H9 (cell line): Measurements from ENCODE around the gene NTRK3. TPM values are rescaled to one million over a fixed set of nuclear protein-coding genes. Genes with fewer than 3 reads are reported as not detected.

Source experiments
- DNase-seq: peaks from one replicate; pipeline ENCODE4 v3.0.0-alpha.2; 2017
- H2AFZ ChIP-seq: one replicate; pipeline ENCODE4 v1.6.1; 2013; ENCODE audit warnings: mild to moderate bottlenecking, low read length, control low read depth, moderate library complexity
- H2AK5ac ChIP-seq: 2 replicates; pipeline ENCODE4 v1.6.1; 2013; ENCODE audit warnings: low read length, control low read depth, mixed read lengths; ENCODE audit not compliant: insufficient read length
- H2BK120ac ChIP-seq: one replicate; pipeline ENCODE4 v1.6.1; 2013; ENCODE audit warnings: low read depth, mild to moderate bottlenecking, low read length, control low read depth, inconsistent platforms; ENCODE audit not compliant: poor library complexity, severe bottlenecking
- H2BK12ac ChIP-seq: 2 replicates; pipeline ENCODE4 v1.6.1; 2013; ENCODE audit warnings: low read length, control low read depth, mixed read lengths, low read depth; ENCODE audit not compliant: insufficient read length
- H2BK15ac ChIP-seq: 2 replicates; pipeline ENCODE4 v1.6.1; 2013; ENCODE audit warnings: low read depth, low read length, control low read depth
- H2BK20ac ChIP-seq: one replicate; pipeline ENCODE4 v1.6.1; 2013; ENCODE audit warnings: low read depth, mild to moderate bottlenecking, low read length, control low read depth, inconsistent platforms; ENCODE audit not compliant: poor library complexity, severe bottlenecking
- H2BK5ac ChIP-seq: 2 replicates; pipeline ENCODE4 v1.6.1; 2013; ENCODE audit warnings: low read length, control low read depth, mixed read lengths; ENCODE audit not compliant: insufficient read length
- H3K14ac ChIP-seq: 2 replicates; pipeline ENCODE4 v1.6.1; 2013; ENCODE audit warnings: low read length, control low read depth; ENCODE audit not compliant: insufficient read depth
- H3K18ac ChIP-seq: 2 replicates; pipeline ENCODE4 v1.6.1; 2013; ENCODE audit warnings: low read depth, mild to moderate bottlenecking, mixed read lengths, low read length, control low read depth; ENCODE audit not compliant: insufficient read length
- H3K23ac ChIP-seq: 2 replicates; pipeline ENCODE4 v1.6.1; 2013; ENCODE audit warnings: low read length, control low read depth, mixed read lengths, low read depth; ENCODE audit not compliant: insufficient read length
- H3K23me2 ChIP-seq: 2 replicates; pipeline ENCODE4 v1.6.1; 2013; ENCODE audit warnings: low read depth, mild to moderate bottlenecking, mixed read lengths, low read length, control low read depth; ENCODE audit not compliant: insufficient read length, poor library complexity, severe bottlenecking
- H3K27ac ChIP-seq: 2 replicates; pipeline ENCODE4 v1.5.1; 2013; ENCODE audit warnings: low read length, control low read depth, mixed read lengths, low read depth; ENCODE audit not compliant: insufficient read length
- H3K27me3 ChIP-seq: 2 replicates; pipeline ENCODE4 v1.6.1; 2013; ENCODE audit warnings: low read length, control low read depth, inconsistent platforms; ENCODE audit not compliant: insufficient read depth
- H3K4ac ChIP-seq: 2 replicates; pipeline ENCODE4 v1.6.1; 2013; ENCODE audit warnings: low read depth, mild to moderate bottlenecking, control low read depth, inconsistent platforms, low read length, moderate library complexity
- H3K4me1 ChIP-seq: 2 replicates; pipeline ENCODE4 v1.6.1; 2013; ENCODE audit warnings: low read length, control low read depth, inconsistent platforms; ENCODE audit not compliant: insufficient read depth
- H3K4me2 ChIP-seq: 2 replicates; pipeline ENCODE4 v1.6.1; 2013; ENCODE audit warnings: low read length, control low read depth, mixed read lengths; ENCODE audit not compliant: insufficient read length, insufficient read depth
- H3K56ac ChIP-seq: 2 replicates; pipeline ENCODE4 v1.6.1; 2013; ENCODE audit warnings: low read depth, mild to moderate bottlenecking, mixed read lengths, low read length, control low read depth; ENCODE audit not compliant: insufficient read length
- H3K79me1 ChIP-seq: 2 replicates; pipeline ENCODE4 v1.6.1; 2013; ENCODE audit warnings: low read depth, mild to moderate bottlenecking, moderate library complexity, low read length, control low read depth, inconsistent platforms; ENCODE audit not compliant: insufficient read depth, poor library complexity, severe bottlenecking
- H3K79me2 ChIP-seq: 2 replicates; pipeline ENCODE4 v1.6.1; 2013; ENCODE audit warnings: low read length, control low read depth, inconsistent platforms; ENCODE audit not compliant: insufficient read depth
- H3K9ac ChIP-seq: 2 replicates; pipeline ENCODE4 v1.6.1; 2013; ENCODE audit warnings: low read length, control low read depth, mixed read lengths; ENCODE audit not compliant: insufficient read length; ENCODE audit errors: extremely low read depth
- H3K9me3 ChIP-seq: one replicate; pipeline ENCODE4 v1.6.1; 2013; ENCODE audit warnings: low read depth, low read length, inconsistent platforms; ENCODE audit not compliant: control insufficient read depth
- H3T11ph ChIP-seq: one replicate; pipeline ENCODE4 v1.6.1; 2013; ENCODE audit warnings: mild to moderate bottlenecking, low read length, control low read depth, inconsistent platforms
- H4K20me1 ChIP-seq: one replicate; pipeline ENCODE4 v1.6.1; 2013; ENCODE audit not compliant: control insufficient read depth, insufficient read length, insufficient read depth
- H4K5ac ChIP-seq: 2 replicates; pipeline ENCODE4 v1.6.1; 2013; ENCODE audit warnings: low read depth, mild to moderate bottlenecking, mixed read lengths, low read length, control low read depth; ENCODE audit not compliant: insufficient read length
- H4K8ac ChIP-seq: replicated peaks from 2 replicates; pipeline ENCODE4 v1.6.1; 2013; ENCODE audit warnings: low read length, control low read depth, mixed read lengths, low read depth; ENCODE audit not compliant: insufficient read length
- H4K91ac ChIP-seq: 2 replicates; pipeline ENCODE4 v1.6.1; 2013; ENCODE audit warnings: low read depth, mild to moderate bottlenecking, moderate library complexity, mixed read lengths, low read length, control low read depth; ENCODE audit not compliant: insufficient read length
- H3K27ac Mint-ChIP-seq, 3 experiments: 2 replicates in 2 of 3; 3 replicates in 1 of 3; pipeline ENCODE4 v1.8.0; 2020 to 2021; ENCODE audit warnings: mixed read lengths in 3 of 3, mild to moderate bottlenecking in 1 of 3, moderate library complexity in 1 of 3
- H3K27me3 Mint-ChIP-seq: 2 replicates; pipeline ENCODE4 v1.8.0; 2021; ENCODE audit warnings: low read depth, mild to moderate bottlenecking, moderate library complexity, mixed read lengths
- H3K36me3 Mint-ChIP-seq, 3 experiments: 2 replicates in 2 of 3; 3 replicates in 1 of 3; pipeline ENCODE4 v1.8.0; 2020 to 2021; ENCODE audit warnings: low read depth in 3 of 3, mixed read lengths in 3 of 3; ENCODE audit not compliant: insufficient read depth in 1 of 3
- H3K4me1 Mint-ChIP-seq, 2 experiments: 2 replicates each; pipeline ENCODE4 v1.8.0; 2020; ENCODE audit warnings: mixed read lengths in 2 of 2
- H3K4me3 Mint-ChIP-seq, 2 experiments: 2 replicates in 1 of 2; 3 replicates in 1 of 2; pipeline ENCODE4 v1.8.0; 2020 to 2021; ENCODE audit warnings: mild to moderate bottlenecking in 2 of 2, mixed read lengths in 2 of 2, moderate library complexity in 1 of 2
- H3K9me3 Mint-ChIP-seq, 2 experiments: 2 replicates in 1 of 2; 3 replicates in 1 of 2; pipeline ENCODE4 v1.8.0; 2020; ENCODE audit warnings: mild to moderate bottlenecking in 2 of 2, mixed read lengths in 2 of 2, moderate library complexity in 1 of 2
- WGBS: extraction: QIAGEN DNeasy Blood & Tissue Kit; methylation state at CpG from one replicate; pipeline ENCODE4 v1.1.7; 2013; ENCODE audit warnings: missing lambda C conversion rate, low lambda C conversion rate, mixed read lengths; ENCODE audit not compliant: insufficient read length; ENCODE audit errors: extremely low coverage; 5-methylcytosine and 5-hydroxymethylcytosine counted together
- total RNA-seq: library from RNA; stranded (reverse); gene quantifications from 2 replicates; pipeline ENCODE4 v1.2.1, GENCODE V29; 2021
- TF ChIP-seq, protein P1 (sequence below): fragments of 200-600 bp; sonication (generic); conservative IDR thresholded peaks from 3 replicates; pipeline ENCODE4 v1.8.0; 2021; ENCODE audit warnings: antibody characterized with exemption, mild to moderate bottlenecking

The NTRK3 gene
- total RNA-seq, 1 experiment from 2014 or later = 2.5 TPM

- Histone ChIP-seq H4K91ac (no peak overlapping the region), H3K27me3 (no peaks in the 10 kb centered on the region), H3K9me3 (no peaks in the 10 kb centered on the region), H3K23ac (no peak overlapping the region), H3K14ac (no peak overlapping the region), H4K5ac (no peak overlapping the region), H3K23me2 (no peaks in the 10 kb centered on the region), H3T11ph (no peak overlapping the region), H3K4me2 (no peak overlapping the region), H3K79me2 (no peaks in the 10 kb centered on the region), H3K4me1 (no peaks in the 10 kb centered on the region), H3K18ac (no peak overlapping the region), H3K56ac (no peak overlapping the region), H2AFZ (no peak overlapping the region), H2BK15ac (no peak overlapping the region), H2BK20ac (no peak overlapping the region), H2AK5ac (no peak overlapping the region), H2BK12ac (no peak overlapping the region), H4K20me1 (no peaks in the 10 kb centered on the region), H2BK5ac (no peak overlapping the region), H3K9ac (no peak overlapping the region), H2BK120ac (no peak overlapping the region), H3K27ac (no peak overlapping the region), H3K4ac (no peak overlapping the region), H3K79me1 (no peaks in the 10 kb centered on the region), H4K8ac (no peak overlapping the region)
- Mint-ChIP-seq H3K4me1 (no peaks in the 10 kb centered on the region), H3K4me3 (no peak overlapping the region), H3K27ac (no peak overlapping the region), H3K36me3 (no peaks in the 10 kb centered on the region), H3K27me3 (peaks cover 5% of the 10 kb centered on the region; the same call in 1 of the 2 replicates), H3K9me3 (no peaks in the 10 kb centered on the region)
- TF ChIP-seq, protein P1, sequence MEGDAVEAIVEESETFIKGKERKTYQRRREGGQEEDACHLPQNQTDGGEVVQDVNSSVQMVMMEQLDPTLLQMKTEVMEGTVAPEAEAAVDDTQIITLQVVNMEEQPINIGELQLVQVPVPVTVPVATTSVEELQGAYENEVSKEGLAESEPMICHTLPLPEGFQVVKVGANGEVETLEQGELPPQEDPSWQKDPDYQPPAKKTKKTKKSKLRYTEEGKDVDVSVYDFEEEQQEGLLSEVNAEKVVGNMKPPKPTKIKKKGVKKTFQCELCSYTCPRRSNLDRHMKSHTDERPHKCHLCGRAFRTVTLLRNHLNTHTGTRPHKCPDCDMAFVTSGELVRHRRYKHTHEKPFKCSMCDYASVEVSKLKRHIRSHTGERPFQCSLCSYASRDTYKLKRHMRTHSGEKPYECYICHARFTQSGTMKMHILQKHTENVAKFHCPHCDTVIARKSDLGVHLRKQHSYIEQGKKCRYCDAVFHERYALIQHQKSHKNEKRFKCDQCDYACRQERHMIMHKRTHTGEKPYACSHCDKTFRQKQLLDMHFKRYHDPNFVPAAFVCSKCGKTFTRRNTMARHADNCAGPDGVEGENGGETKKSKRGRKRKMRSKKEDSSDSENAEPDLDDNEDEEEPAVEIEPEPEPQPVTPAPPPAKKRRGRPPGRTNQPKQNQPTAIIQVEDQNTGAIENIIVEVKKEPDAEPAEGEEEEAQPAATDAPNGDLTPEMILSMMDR = no peak
- DNase-seq = no peak
- WGBS = no CpG with 5 or more reads among the region's 1 CpG
Observed at GRCh38 chr15:88177451-88177850, 79.1 kb downstream of the NTRK3 start.
